B cell (primary cell): ENCODE measurements around the gene RAD17.

Source experiments
- EZH2 ChIP-seq: IDR thresholded peaks from 2 replicates; pipeline ENCODE4 v1.6.1; 2012; ENCODE audit warnings: borderline replicate concordance, low read depth, mild to moderate bottlenecking, moderate library complexity, low read length; ENCODE audit not compliant: insufficient read depth, poor library complexity, severe bottlenecking
- TF ChIP-seq, protein P1 (sequence below): fragments of 200-600 bp; IDR thresholded peaks from one replicate; pipeline ENCODE4 v1.8.0; 2022; ENCODE audit warnings: antibody characterized with exemption, mild to moderate bottlenecking

DNA sequence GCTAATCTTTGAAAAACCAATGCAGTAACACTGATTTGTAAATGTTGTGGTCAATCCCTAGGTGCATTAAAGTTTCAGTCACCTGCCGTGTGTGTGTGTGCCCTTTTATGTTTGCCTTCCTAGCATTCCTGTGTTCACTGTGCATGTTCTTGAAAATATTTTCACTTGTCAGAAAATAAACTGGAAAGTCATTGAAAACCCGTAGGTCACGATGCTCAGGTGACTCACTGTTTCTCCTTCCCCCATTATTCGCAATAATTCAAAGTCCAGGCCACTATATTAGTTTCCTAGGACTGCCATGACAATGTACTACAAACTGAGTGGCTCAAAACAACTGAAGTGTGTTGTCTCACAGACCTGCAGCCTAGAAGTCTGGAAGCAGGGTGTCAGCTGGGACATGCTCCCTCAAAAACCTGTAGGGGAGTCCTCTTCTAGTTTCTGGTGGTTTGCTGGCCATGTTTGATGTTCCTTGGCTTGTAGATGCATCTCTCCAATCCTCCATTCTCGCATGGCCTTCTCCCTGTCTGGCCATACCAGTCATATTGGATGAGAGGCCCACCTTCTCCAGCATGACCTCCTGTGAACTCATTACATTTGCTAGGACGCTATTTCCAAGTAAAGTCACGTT is 74.6 kb downstream of the RAD17 start:
- TF ChIP-seq, protein P1, sequence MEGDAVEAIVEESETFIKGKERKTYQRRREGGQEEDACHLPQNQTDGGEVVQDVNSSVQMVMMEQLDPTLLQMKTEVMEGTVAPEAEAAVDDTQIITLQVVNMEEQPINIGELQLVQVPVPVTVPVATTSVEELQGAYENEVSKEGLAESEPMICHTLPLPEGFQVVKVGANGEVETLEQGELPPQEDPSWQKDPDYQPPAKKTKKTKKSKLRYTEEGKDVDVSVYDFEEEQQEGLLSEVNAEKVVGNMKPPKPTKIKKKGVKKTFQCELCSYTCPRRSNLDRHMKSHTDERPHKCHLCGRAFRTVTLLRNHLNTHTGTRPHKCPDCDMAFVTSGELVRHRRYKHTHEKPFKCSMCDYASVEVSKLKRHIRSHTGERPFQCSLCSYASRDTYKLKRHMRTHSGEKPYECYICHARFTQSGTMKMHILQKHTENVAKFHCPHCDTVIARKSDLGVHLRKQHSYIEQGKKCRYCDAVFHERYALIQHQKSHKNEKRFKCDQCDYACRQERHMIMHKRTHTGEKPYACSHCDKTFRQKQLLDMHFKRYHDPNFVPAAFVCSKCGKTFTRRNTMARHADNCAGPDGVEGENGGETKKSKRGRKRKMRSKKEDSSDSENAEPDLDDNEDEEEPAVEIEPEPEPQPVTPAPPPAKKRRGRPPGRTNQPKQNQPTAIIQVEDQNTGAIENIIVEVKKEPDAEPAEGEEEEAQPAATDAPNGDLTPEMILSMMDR: no peak
- TF ChIP-seq EZH2: no peak
